Measurements from ENCODE around the gene ELMO2.

DNA sequence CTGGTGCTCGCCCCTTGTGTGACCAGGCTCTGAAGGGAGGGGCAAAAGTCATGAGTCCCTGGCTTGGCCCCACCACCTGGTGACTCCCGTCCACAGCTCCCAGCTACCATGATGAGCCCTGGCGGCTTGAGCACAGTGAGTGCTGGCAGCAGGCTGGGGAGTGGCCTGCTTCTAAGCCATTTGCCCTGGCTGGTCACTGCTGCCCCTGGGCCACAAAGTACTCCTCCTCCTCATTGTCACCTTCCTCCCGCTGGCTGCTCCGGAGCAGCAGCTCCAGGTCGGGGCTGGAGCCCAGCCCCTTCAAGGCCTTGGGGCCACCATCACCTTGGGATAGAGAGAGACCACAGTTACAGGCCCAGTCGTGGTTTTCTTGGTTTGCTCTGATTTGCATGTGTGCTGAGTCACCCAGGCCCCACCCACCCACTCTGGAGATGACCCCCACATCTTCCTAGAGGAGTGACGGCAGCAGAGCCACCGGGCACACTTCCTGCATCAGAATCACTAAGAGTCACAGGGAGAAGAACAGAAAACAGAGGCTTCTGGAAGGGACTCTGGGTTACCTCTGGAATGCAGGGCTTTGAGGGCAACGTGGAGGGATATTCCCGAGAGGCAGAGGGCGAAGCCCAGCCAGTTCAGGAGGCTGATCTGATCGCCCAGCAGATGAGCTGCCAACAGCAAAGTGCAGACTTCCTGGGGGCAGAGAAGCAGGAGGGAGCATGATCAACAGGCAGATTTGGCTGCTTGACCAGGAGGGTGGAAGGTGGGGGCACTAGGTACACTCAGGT, 56.0 kb downstream of the ELMO2 start:
- TF ChIP-seq, protein P1, sequence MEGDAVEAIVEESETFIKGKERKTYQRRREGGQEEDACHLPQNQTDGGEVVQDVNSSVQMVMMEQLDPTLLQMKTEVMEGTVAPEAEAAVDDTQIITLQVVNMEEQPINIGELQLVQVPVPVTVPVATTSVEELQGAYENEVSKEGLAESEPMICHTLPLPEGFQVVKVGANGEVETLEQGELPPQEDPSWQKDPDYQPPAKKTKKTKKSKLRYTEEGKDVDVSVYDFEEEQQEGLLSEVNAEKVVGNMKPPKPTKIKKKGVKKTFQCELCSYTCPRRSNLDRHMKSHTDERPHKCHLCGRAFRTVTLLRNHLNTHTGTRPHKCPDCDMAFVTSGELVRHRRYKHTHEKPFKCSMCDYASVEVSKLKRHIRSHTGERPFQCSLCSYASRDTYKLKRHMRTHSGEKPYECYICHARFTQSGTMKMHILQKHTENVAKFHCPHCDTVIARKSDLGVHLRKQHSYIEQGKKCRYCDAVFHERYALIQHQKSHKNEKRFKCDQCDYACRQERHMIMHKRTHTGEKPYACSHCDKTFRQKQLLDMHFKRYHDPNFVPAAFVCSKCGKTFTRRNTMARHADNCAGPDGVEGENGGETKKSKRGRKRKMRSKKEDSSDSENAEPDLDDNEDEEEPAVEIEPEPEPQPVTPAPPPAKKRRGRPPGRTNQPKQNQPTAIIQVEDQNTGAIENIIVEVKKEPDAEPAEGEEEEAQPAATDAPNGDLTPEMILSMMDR (IDR thresholded peaks at IDR 0.05): no peak
- no peak for TF ChIP-seq POLR2A (IDR thresholded peaks at IDR 0.05)
